ENCODE data around the gene GSTP1.

Gene GSTP1

DNA sequence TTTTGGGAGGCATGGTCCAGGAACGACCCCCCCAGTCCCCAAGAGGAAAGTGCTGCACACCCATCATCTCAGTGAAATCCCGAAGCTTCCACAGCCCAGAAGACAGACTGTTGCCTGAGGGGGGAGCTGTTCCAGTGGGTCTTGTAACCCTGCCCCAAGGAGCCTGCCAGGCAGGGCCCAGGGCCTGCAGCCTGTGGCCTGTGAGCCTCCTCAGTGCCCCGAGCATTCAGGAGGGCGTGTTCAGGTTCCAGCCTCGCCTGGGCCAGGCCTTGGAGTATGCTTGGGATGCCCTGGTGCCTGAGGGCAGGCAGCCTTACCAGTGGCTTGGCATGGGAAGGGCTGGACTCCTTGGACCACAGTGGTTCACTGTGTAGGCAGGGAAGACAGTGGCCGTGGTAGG is 42.4 kb upstream of the GSTP1 start:
- Histone ChIP-seq H3K4me3 (ENCODE audit: insufficient read depth, low read length, poor library complexity, severe bottlenecking) (no peak overlapping the region), H2AFZ (ENCODE audit: low read depth, low read length, severe bottlenecking) (no peak overlapping the region), H3K9ac (ENCODE audit: low read length) (no peak overlapping the region), H3K79me2 (ENCODE audit: insufficient read depth, low read length) (no peaks in the 10 kb centered on the region), H3K9me3 (ENCODE audit: insufficient read depth, low read length) (no peaks in the 10 kb centered on the region), H3K4me2 (ENCODE audit: low read depth, low read length, poor library complexity, severe bottlenecking) (no peak overlapping the region), H3K27me3 (ENCODE audit: low read length) (no peaks in the 10 kb centered on the region), H3K36me3 (ENCODE audit: low read length) (no peaks in the 10 kb centered on the region), H3K9me2 (replicated peaks; ENCODE audit: insufficient read depth, low read length) (no peaks in the 10 kb centered on the region), H3K27ac (ENCODE audit: low read depth, low read length) (no peak overlapping the region), H3F3A (ENCODE audit: insufficient read depth) (no peaks in the 10 kb centered on the region), H4K20me1 (ENCODE audit: low read depth, low read length) (no peaks in the 10 kb centered on the region)
- no peak for TF ChIP-seq EZH2phosphoT487 (conservative IDR thresholded peaks at IDR 0.05; ENCODE audit: low read length)
- TF ChIP-seq, protein P1, sequence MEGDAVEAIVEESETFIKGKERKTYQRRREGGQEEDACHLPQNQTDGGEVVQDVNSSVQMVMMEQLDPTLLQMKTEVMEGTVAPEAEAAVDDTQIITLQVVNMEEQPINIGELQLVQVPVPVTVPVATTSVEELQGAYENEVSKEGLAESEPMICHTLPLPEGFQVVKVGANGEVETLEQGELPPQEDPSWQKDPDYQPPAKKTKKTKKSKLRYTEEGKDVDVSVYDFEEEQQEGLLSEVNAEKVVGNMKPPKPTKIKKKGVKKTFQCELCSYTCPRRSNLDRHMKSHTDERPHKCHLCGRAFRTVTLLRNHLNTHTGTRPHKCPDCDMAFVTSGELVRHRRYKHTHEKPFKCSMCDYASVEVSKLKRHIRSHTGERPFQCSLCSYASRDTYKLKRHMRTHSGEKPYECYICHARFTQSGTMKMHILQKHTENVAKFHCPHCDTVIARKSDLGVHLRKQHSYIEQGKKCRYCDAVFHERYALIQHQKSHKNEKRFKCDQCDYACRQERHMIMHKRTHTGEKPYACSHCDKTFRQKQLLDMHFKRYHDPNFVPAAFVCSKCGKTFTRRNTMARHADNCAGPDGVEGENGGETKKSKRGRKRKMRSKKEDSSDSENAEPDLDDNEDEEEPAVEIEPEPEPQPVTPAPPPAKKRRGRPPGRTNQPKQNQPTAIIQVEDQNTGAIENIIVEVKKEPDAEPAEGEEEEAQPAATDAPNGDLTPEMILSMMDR (IDR thresholded peaks at IDR 0.05; ENCODE audit: insufficient read depth, low read length, poor library complexity, severe bottlenecking) = no peak

DNA sequence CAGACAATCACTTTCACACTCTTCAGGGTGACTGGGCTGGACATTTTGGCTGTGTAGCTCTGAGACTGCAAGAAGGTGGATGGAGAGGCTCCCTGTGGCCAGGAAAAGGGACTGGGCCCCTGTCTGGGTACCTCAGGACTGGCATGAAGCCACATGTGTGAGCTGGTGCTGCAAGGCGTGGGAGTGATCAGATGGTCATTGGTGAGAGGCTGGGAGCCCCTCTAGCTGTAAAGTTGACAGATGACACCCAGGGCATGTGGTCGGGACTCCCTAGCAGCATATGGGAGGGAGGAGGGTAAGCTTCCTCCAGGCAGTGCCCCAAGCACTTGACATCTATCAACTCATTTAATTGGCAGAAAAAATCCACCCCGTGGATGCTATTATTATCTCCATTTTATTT is 41.4 kb upstream of the GSTP1 start:
- Histone ChIP-seq H3K9ac (ENCODE audit: low read length) (no peak overlapping the region), H3K36me3 (ENCODE audit: low read length) (no peaks in the 10 kb centered on the region), H3K79me2 (ENCODE audit: insufficient read depth, low read length) (no peaks in the 10 kb centered on the region), H2AFZ (ENCODE audit: low read depth, low read length, severe bottlenecking) (no peak overlapping the region), H3K9me2 (replicated peaks; ENCODE audit: insufficient read depth, low read length) (no peaks in the 10 kb centered on the region), H3K4me2 (ENCODE audit: low read depth, low read length, poor library complexity, severe bottlenecking) (no peak overlapping the region), H3F3A (ENCODE audit: insufficient read depth) (no peaks in the 10 kb centered on the region), H4K20me1 (ENCODE audit: low read depth, low read length) (no peaks in the 10 kb centered on the region), H3K9me3 (ENCODE audit: insufficient read depth, low read length) (no peaks in the 10 kb centered on the region), H3K27me3 (ENCODE audit: low read length) (no peaks in the 10 kb centered on the region), H3K27ac (ENCODE audit: low read depth, low read length) (no peak overlapping the region), H3K4me3 (ENCODE audit: insufficient read depth, low read length, poor library complexity, severe bottlenecking) (no peak overlapping the region)
- TF ChIP-seq, protein P1 (IDR thresholded peaks at IDR 0.05; ENCODE audit: insufficient read depth, low read length, poor library complexity, severe bottlenecking) = no peak
- no peak for TF ChIP-seq EZH2phosphoT487 (conservative IDR thresholded peaks at IDR 0.05; ENCODE audit: low read length)

DNA sequence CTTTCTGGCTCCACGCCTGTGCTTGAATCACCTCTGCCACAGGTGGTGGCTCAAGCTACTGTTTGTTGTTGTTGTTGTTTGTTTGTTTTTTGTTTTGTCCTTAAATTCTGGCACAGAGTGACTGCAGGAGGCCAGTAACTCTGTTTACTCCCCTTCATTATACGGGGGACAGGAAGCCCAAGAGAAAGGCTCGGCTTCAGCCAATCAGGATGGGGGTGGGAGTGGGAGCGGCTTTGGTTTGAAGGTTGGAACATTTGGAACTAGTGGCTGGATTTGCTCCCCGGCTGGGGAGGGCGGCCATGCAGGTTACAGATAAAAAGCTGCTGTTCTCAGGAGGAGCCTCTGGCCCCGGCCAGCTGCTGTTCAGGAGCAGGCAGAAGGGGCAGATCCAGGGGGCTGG is 40.6 kb upstream of the GSTP1 start:
- Histone ChIP-seq H3F3A (ENCODE audit: insufficient read depth) (no peaks in the 10 kb centered on the region), H3K4me3 (ENCODE audit: insufficient read depth, low read length, poor library complexity, severe bottlenecking) (no peak overlapping the region), H3K9ac (ENCODE audit: low read length) (no peak overlapping the region), H3K9me2 (replicated peaks; ENCODE audit: insufficient read depth, low read length) (no peaks in the 10 kb centered on the region), H3K9me3 (ENCODE audit: insufficient read depth, low read length) (no peaks in the 10 kb centered on the region), H3K79me2 (ENCODE audit: insufficient read depth, low read length) (no peaks in the 10 kb centered on the region), H3K36me3 (ENCODE audit: low read length) (no peaks in the 10 kb centered on the region), H3K4me2 (ENCODE audit: low read depth, low read length, poor library complexity, severe bottlenecking) (no peak overlapping the region), H3K27ac (ENCODE audit: low read depth, low read length) (no peak overlapping the region), H2AFZ (ENCODE audit: low read depth, low read length, severe bottlenecking) (no peak overlapping the region), H4K20me1 (ENCODE audit: low read depth, low read length) (no peaks in the 10 kb centered on the region), H3K27me3 (ENCODE audit: low read length) (no peaks in the 10 kb centered on the region)
- TF ChIP-seq EZH2phosphoT487 (conservative IDR thresholded peaks at IDR 0.05; ENCODE audit: low read length) = no peak
- TF ChIP-seq, protein P1 (IDR thresholded peaks at IDR 0.05; ENCODE audit: insufficient read depth, low read length, poor library complexity, severe bottlenecking) = no peak

All from SU-DHL-6 (cell line).